ENCODE data around the gene C11orf54. TPM values are rescaled to one million over a fixed set of nuclear protein-coding genes. Genes with fewer than 3 reads are reported as not detected.

C11orf54 gene
- polyA plus RNA-seq, 3 donors: 8.3 to 23.6 (median 14.1) TPM

DNA sequence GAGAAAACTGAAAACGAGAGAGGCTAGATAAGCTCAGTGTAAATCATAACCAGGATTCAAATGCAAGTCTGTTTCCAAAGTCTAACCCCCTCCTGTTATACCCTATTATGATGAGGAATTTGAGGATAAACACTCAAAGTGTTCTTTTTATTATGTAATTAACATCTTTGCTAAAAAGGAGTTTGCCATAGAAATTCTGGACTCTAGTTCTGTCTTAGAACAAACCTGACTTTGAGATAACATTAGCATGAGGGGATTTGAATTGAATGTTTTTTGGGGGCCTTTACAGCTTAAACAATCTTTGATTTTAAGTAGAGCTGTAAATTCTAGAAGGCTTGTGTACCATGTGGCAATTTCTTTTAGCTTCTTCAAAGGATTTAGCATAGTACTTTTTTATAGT is 9.5 kb downstream of the C11orf54 start:
- TF ChIP-seq, protein P1, sequence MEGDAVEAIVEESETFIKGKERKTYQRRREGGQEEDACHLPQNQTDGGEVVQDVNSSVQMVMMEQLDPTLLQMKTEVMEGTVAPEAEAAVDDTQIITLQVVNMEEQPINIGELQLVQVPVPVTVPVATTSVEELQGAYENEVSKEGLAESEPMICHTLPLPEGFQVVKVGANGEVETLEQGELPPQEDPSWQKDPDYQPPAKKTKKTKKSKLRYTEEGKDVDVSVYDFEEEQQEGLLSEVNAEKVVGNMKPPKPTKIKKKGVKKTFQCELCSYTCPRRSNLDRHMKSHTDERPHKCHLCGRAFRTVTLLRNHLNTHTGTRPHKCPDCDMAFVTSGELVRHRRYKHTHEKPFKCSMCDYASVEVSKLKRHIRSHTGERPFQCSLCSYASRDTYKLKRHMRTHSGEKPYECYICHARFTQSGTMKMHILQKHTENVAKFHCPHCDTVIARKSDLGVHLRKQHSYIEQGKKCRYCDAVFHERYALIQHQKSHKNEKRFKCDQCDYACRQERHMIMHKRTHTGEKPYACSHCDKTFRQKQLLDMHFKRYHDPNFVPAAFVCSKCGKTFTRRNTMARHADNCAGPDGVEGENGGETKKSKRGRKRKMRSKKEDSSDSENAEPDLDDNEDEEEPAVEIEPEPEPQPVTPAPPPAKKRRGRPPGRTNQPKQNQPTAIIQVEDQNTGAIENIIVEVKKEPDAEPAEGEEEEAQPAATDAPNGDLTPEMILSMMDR (IDR thresholded peaks at IDR 0.05): no peak
- Mint-ChIP-seq H3K4me3 (no peak overlapping the region), H3K4me1 (no peaks in the 10 kb centered on the region), H3K9me3 (no peaks in the 10 kb centered on the region), H3K27me3 (ENCODE audit: low read depth in 3 of 3) (no peaks in the 10 kb centered on the region), H3K27ac (no peak overlapping the region), H3K36me3 (peaks cover 29 to 52% of the 10 kb centered on the region in 2 donors)
- H3K9ac ChIP-seq (ENCODE audit: insufficient read depth, low read length, poor library complexity, severe bottlenecking): no peak overlapping the region
- no peak for DNase-seq
- H3K4me2 ChIP-seq (replicated peaks; ENCODE audit: extremely low read depth, low read length, poor library complexity, severe bottlenecking): no peak overlapping the region
- no peaks in the 10 kb centered on the region for H3K27me3 ChIP-seq (ENCODE audit: control insufficient read depth in 2 of 2, insufficient read depth in 2 of 2, low read length in 2 of 2)
- peaks cover 13 to 36% of the 10 kb centered on the region in 2 donors for H3K36me3 ChIP-seq (replicated peaks in 1 of 2; ENCODE audit: control insufficient read depth in 1 of 2, insufficient read depth in 2 of 2, low read length in 2 of 2)
- no peak overlapping the region for H2AFZ ChIP-seq (ENCODE audit: insufficient read depth, low read depth, low read length, poor library complexity, severe bottlenecking)
- no peaks in the 10 kb centered on the region for H3K4me1 ChIP-seq (ENCODE audit: control insufficient read depth in 1 of 2, insufficient read depth in 2 of 2, low read length in 2 of 2)
- WGBS (ENCODE audit: insufficient coverage): no CpG with 5 or more reads among the region's 1 CpG
- no peaks in the 10 kb centered on the region for H4K20me1 ChIP-seq (ENCODE audit: insufficient read depth, low read length)
- no peak overlapping the region for H3K4me3 ChIP-seq (replicated peaks in 1 of 3; ENCODE audit: low read depth in 2 of 3, low read length in 3 of 3)
- H3K27ac ChIP-seq (ENCODE audit: low read depth in 1 of 2, low read length in 2 of 2): no peak overlapping the region
- H3K9me3 ChIP-seq (replicated peaks in 1 of 2; ENCODE audit: control insufficient read depth in 1 of 2, insufficient read depth in 1 of 2, low read length in 2 of 2): no peaks in the 10 kb centered on the region
- intact Hi-C loops (cut with micrococcal nuclease): no loop called here
- H3K79me2 ChIP-seq (ENCODE audit: insufficient read depth, low read length): no peaks in the 10 kb centered on the region

DNA sequence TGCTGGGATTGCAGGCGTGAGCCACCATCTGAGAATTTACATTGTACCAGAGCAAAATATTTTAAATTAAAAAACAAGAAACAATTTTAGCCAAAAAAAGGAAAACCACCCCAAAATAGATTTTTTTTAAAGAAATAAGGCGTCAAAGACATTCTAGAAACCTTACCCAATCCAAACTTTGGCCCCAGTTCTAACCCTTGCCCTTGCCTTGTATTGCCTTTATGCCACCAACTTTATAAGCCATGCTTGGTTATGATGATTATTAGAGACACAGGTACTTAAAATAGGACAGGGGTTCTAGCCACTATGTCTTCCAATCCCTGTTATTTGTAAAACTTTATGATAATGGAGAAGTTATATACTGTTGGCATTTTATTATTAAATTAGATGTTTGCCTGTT is 11.8 kb downstream of the C11orf54 start:
- no peak for DNase-seq
- WGBS (ENCODE audit: insufficient coverage): no CpG with 5 or more reads among the region's 2 CpGs
- Histone ChIP-seq H2AFZ (ENCODE audit: insufficient read depth, low read depth, low read length, poor library complexity, severe bottlenecking) (no peak overlapping the region), H3K4me1 (ENCODE audit: control insufficient read depth in 1 of 2, insufficient read depth in 2 of 2, low read length in 2 of 2) (no peaks in the 10 kb centered on the region), H3K4me2 (replicated peaks; ENCODE audit: extremely low read depth, low read length, poor library complexity, severe bottlenecking) (no peak overlapping the region), H3K79me2 (ENCODE audit: insufficient read depth, low read length) (no peaks in the 10 kb centered on the region), H3K4me3 (replicated peaks in 1 of 3; ENCODE audit: low read depth in 2 of 3, low read length in 3 of 3) (no peak overlapping the region), H4K20me1 (ENCODE audit: insufficient read depth, low read length) (no peaks in the 10 kb centered on the region), H3K36me3 (replicated peaks in 1 of 2; ENCODE audit: control insufficient read depth in 1 of 2, insufficient read depth in 2 of 2, low read length in 2 of 2) (peaks cover 34 to 57% of the 10 kb centered on the region in 2 donors), H3K27ac (ENCODE audit: low read depth in 1 of 2, low read length in 2 of 2) (no peak overlapping the region), H3K9me3 (replicated peaks in 1 of 2; ENCODE audit: control insufficient read depth in 1 of 2, insufficient read depth in 1 of 2, low read length in 2 of 2) (no peaks in the 10 kb centered on the region), H3K27me3 (ENCODE audit: control insufficient read depth in 2 of 2, insufficient read depth in 2 of 2, low read length in 2 of 2) (no peaks in the 10 kb centered on the region), H3K9ac (ENCODE audit: insufficient read depth, low read length, poor library complexity, severe bottlenecking) (no peak overlapping the region)
- Mint-ChIP-seq H3K27me3 (ENCODE audit: low read depth in 3 of 3) (no peaks in the 10 kb centered on the region), H3K9me3 (no peaks in the 10 kb centered on the region), H3K27ac (no peak overlapping the region), H3K36me3 (peaks cover 38 to 65% of the 10 kb centered on the region in 2 donors), H3K4me1 (no peaks in the 10 kb centered on the region), H3K4me3 (no peak overlapping the region)
- TF ChIP-seq, protein P1 (IDR thresholded peaks at IDR 0.05): no peak
- intact Hi-C loops (cut with micrococcal nuclease): no loop called here

All from CD14-positive monocyte (primary cell).